Measurements from ENCODE around the gene SLC13A3.

Gene SLC13A3

DNA sequence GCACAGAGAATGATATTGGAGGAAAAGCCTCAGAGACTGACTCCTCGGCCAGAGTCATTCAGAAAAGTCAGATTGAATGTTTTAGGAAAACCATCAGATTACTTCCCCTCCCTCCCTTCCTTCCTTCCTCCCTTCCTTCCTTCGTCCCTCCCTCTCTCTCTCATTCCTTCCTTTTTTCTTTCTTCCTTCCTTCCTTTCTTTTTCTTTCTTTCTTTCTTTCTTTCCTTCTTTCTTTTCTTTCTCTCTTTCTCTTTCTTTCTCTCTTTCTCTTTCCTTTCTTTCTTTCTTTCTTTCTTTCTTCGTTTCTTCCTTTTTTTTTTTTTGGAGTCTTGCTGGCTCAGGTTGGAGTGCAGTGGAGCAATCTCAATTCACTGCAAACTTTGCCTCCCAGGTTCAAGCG, 108.2 kb downstream of the SLC13A3 start:
- TF ChIP-seq, protein P1, sequence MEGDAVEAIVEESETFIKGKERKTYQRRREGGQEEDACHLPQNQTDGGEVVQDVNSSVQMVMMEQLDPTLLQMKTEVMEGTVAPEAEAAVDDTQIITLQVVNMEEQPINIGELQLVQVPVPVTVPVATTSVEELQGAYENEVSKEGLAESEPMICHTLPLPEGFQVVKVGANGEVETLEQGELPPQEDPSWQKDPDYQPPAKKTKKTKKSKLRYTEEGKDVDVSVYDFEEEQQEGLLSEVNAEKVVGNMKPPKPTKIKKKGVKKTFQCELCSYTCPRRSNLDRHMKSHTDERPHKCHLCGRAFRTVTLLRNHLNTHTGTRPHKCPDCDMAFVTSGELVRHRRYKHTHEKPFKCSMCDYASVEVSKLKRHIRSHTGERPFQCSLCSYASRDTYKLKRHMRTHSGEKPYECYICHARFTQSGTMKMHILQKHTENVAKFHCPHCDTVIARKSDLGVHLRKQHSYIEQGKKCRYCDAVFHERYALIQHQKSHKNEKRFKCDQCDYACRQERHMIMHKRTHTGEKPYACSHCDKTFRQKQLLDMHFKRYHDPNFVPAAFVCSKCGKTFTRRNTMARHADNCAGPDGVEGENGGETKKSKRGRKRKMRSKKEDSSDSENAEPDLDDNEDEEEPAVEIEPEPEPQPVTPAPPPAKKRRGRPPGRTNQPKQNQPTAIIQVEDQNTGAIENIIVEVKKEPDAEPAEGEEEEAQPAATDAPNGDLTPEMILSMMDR (IDR thresholded peaks at IDR 0.05; ENCODE audit: low read depth, low read length, missing control alignments) = no peak
- no peak overlapping the region for H3K4me3 ChIP-seq (replicated peaks; ENCODE audit: low read depth, low read length)
- no peak for DNase-seq (ENCODE audit: extremely low read depth, low read depth)

DNA sequence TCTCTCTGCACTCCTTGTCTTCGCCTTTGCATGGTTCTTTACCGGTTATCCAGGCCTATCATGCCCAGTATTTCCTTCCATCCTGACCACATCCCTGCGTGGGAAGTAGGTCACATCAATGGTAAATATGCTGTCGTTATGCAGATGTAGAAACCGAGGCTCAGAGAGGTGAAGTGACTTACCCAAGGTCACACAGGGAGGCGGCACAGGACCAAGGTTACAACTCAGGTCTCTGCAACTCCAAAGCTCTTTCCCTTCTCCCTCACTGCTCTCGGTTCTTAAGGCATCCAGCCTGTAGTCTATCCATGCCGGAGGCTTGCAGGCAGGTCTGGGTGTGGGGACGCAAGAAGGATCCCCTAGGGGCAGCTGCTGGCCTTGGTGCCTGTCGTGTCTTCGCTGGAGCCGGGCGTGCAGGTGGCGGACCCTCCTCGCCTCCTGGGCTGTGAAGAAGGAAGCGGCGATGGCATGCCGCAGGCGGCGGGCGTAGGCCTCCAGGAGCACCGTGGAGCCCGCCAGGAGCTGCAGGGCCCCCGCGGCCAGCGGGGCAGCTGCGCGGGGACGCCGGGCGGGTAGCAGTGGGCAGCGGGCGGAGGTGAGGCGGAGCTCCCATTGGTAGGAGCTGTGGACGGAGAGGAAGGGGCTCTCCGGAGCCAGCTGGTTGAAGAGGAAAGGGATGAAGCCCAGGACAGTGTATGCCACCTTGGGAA, 109.9 kb downstream of the SLC13A3 start:
- no peak overlapping the region for H3K4me3 ChIP-seq (replicated peaks; ENCODE audit: low read depth, low read length)
- no peak for DNase-seq (ENCODE audit: extremely low read depth, low read depth)
- TF ChIP-seq, protein P1 (IDR thresholded peaks at IDR 0.05; ENCODE audit: low read depth, low read length, missing control alignments) = no peak

DNA sequence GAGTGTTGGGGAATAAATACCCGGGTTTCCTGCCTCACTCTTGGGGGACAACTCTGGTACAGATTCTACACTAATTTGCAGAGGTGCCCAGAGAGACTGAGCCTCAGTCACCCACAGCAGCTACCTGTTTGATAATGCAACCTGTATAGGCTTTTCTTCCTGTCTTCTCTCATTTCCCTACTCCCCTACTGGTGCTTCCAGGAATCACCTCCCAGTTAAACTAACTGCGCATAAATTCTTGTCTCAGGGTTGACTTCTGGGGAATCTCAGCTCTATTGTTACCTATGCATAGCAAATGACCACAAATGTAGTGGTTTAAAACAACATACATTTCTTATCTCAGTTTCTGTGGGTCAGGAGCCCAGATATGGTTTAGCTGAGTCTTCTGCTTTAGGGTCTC, 112.1 kb downstream of the SLC13A3 start:
- DNase-seq (ENCODE audit: extremely low read depth, low read depth) = no peak
- TF ChIP-seq, protein P1 (IDR thresholded peaks at IDR 0.05; ENCODE audit: low read depth, low read length, missing control alignments) = no peak
- H3K4me3 ChIP-seq (replicated peaks; ENCODE audit: low read depth, low read length) = no peak overlapping the region

DNA sequence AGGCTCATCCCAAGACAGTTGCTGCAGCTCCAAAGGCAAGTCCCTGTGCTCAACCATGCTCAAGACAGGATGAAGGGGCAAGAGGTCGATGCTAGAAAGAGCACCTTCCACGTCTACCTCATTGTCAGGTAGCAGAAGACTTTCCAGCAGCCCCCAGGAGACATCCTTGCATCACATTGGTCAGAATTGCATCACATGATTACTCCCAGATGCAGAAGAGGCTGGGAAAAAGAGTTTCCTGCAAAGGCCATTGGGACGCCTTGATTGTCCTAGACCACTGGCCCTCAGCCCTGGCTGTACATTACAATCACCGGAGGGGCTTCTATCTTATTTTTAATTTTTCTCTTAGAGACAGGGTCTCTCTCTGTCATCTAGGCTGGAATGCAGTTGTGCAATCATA, 120.6 kb downstream of the SLC13A3 start:
- no peak for DNase-seq (ENCODE audit: extremely low read depth, low read depth)
- no peak overlapping the region for H3K4me3 ChIP-seq (replicated peaks; ENCODE audit: low read depth, low read length)
- TF ChIP-seq, protein P1 (IDR thresholded peaks at IDR 0.05; ENCODE audit: low read depth, low read length, missing control alignments) = no peak

DNA sequence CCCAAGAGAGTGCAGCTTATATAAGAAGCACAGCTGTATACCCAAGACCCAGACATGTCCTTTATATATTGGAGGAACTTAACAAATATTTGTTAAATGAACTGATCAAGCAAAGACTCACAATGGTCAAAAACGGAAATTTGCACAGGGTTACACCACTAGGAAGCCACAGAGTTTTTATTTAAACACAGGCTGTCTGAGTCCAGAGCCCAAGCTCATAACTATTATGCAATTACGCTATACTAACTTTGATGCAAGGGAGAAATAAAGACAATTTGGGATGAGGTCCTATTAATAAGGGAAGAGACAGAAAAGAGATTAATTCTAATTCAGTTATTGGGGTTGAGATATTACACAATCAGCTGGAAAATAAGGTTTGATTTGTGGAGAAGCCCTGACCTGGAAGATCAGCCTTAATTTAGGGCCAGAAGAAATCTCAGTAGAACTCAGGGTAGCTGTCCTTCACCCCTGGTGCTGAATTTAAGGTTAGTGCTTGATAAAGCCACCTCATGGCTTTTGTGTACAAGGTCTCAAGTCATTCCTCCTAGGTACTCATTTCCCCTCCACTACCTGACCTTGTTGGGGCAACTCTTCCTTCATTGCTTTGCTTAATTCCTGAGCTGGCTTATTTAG, 127.4 kb downstream of the SLC13A3 start:
- TF ChIP-seq, protein P1 (IDR thresholded peaks at IDR 0.05; ENCODE audit: low read depth, low read length, missing control alignments) = no peak
- no peak overlapping the region for H3K4me3 ChIP-seq (replicated peaks; ENCODE audit: low read depth, low read length)
- DNase-seq (ENCODE audit: extremely low read depth, low read depth) = no peak

DNA sequence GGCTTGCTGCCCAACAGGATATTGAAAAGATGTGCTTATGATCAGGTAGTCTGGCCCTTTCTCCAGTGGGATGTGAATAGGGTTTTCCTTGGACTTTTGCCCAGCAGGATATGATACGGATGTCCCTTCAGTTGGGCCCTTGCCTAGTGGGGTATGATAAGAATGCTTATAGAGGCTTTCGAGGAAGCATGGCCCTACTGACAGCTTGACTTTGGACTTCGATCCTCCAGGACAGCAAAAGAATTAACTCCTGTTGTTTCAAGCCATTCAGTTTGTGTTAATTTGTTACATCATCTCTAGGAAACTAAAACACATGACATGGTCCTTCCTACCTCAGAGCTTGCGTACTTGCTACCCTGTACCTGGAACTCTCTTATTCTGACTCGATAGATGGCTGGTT, 128.2 kb downstream of the SLC13A3 start:
- no peak overlapping the region for H3K4me3 ChIP-seq (replicated peaks; ENCODE audit: low read depth, low read length)
- DNase-seq (ENCODE audit: extremely low read depth, low read depth) = no peak
- TF ChIP-seq, protein P1 (IDR thresholded peaks at IDR 0.05; ENCODE audit: low read depth, low read length, missing control alignments) = no peak
